Left colon (tissue), 2 donors: ENCODE measurements around the gene OXLD1. TPM values are rescaled to one million over a fixed set of nuclear protein-coding genes. Genes with fewer than 3 reads are reported as not detected.
A peak's percentile ranks its signal among the peaks of the same experiment; 100 is the strongest.
"Not testable (repeated sequence)": the region's sequence is repeated elsewhere in the genome, so short reads cannot be mapped to it uniquely, and the experiment has no call there.

Experiments
- ATAC-seq: fragments of 200-7000 bp; cut with Tn5 transposase; one replicate; pipeline ENCODE4 v1.9.1; 2020; ENCODE audit warnings: mild to moderate bottlenecking, moderate library complexity
- DNase-seq, 2 donors: peaks; one replicate each; pipeline ENCODE4 v3.0.0-alpha.2; 2020
- intact Hi-C, 2 donors: fragments of 100-400 bp; cut with DNase I in 1 of 2; cut with micrococcal nuclease in 1 of 2; formaldehyde crosslinking; loops; one replicate each; pipeline versions ENCODE4 v1.11.2 to v1.14.0; 2022; cut with DNase I, micrococcal nuclease
- microRNA-seq, 2 donors: library from miRNA; unstranded; fragments of <30 nt; microRNA quantifications; one replicate each; pipeline versions ENCODE4 v1.1.0 to v1.2.0, GENCODE V29; 2020
- total RNA-seq, 2 donors: library from RNA; stranded (reverse); fragmentation: NEBNext Ultra II Directional; extraction: Animal tissue kit (Norgen Biotek cat#: 25700); gene quantifications; one replicate each; pipeline ENCODE4 v1.2.1, GENCODE V29; 2021
- donor health status: DM: no; HTN: no; CAD: no.
- donor health status: DM: yes; HTN: yes; CAD: no.

Gene OXLD1
- total RNA-seq, 2 donors from 2014 or later: 24.6 to 36.6 TPM

DNA sequence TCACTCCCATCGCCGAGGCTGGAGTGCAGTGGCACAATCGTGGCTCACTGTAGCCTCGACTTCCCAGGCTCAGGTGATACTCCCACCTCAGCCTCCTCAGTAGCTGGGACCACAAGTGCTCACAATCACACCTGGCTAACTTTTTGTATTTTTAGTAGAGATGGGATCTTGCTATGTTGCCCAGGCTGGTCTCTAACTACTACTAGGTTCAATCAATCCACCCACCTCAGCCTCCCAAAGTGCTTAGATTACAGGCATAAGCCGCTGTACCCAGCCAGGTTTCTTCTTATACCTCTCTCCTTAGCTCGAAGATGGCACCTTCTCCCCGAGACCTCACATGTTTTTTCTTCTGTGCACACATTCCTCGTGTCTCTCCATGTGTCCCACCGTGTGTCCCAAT is 26.4 kb downstream of the OXLD1 start:
- no peak for DNase-seq
- intact Hi-C loops: no loop called here
- ATAC-seq: no peak

DNA sequence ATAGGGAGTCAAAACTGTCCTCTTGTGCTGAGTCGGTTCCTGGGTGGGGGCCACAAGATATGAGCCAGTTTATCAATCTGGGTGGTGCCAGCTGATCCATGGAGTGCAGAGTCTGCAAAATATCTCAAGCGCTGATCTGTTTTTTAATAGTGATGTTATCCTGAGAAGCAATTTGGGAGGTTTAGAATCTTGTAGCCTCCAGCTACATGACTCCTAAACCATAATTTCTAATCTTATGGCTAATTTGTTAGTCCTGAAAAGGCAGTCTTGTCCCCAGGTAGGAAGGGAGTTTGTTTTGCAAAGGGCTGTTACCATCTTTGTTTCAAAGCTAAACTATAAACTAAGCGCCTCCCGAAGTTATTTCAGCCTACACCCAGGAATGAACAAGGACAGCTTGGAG is 27.7 kb downstream of the OXLD1 start:
- intact Hi-C loops: no loop called here
- DNase-seq (no peak), ATAC-seq (no peak)

DNA sequence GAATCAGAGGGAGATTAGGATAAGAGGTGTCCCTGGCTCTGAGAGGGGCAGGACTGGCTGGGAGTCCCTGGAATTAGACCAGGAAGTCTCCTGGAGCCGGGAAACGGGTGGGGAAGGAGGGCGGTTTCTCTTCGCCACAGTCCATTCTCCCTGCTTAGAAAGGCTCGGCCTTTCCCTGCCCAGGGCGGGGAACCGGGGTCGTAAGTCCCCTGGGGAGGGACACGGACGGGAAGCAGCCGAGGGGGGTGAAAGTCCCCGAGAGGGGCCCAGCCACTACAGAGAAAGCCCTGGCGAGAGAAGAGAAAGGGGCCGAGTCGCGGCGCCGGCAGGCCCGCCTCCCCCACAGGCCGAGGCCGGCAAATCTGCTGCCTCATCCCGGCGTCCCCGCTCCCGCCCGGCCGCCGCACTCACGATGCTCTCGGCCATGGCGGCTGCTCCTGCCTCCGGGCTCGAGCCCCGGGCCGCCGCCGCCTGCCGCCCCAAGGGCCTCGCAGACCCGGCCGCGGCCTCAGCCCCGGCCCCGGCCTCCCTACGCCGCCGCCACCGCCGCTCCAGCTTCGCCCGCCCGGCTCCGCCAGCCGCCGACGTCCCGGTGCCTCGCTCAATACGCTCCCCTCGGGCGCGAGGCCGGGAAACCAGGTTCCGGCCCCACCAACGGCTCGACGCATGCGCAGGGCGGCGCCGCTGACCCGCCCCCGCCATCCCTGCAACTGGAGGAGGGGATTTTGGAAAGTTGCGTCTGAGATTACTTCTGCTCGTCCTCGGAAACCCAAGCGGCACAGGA is 29.7 kb downstream of the OXLD1 start, which contains the start of the genes NPLOC4 and TSPAN10:
TSS of gene NPLOC4 (minus strand) at position 608 of the 784 bp plus-strand sequence. CDS start at position 426, 182 bp downstream.
TSS of gene TSPAN10 (plus strand) at position 692 of the 784 bp plus-strand sequence. CDS start 5,217 bp downstream, outside the sequence.
- intact Hi-C loops: no loop called here
- ATAC-seq (peak; percentile 82), DNase-seq (peak; percentile 66 to 82)

DNA sequence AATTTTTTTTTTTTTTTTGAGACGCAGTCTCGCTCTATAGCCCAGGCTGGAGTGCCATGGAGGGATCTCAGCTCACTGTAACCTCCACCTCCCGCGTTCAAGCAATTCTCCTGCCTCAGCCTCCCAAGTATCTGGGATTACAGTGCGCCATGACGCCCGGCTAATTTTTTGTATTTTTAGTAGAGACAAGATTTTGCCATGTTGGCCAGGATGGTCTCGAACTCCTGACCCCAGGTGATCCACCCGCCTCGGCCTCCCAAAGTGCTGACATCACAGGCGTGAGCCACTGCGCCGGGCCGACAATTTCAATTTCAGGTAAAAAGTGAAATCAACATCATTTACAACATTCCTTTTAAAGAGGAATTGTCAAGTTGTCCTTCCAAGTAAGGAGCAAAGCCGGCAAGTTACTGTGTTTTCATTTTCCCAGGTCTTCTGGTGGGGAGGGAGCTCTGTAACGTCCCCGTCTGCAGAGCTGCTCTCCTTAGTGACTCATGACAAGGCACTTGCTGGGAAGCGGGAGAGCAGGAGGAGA is 30.4 kb downstream of the OXLD1 start:
- intact Hi-C loops: no loop called here
- DNase-seq: no peak
- ATAC-seq: peak; percentile 1

DNA sequence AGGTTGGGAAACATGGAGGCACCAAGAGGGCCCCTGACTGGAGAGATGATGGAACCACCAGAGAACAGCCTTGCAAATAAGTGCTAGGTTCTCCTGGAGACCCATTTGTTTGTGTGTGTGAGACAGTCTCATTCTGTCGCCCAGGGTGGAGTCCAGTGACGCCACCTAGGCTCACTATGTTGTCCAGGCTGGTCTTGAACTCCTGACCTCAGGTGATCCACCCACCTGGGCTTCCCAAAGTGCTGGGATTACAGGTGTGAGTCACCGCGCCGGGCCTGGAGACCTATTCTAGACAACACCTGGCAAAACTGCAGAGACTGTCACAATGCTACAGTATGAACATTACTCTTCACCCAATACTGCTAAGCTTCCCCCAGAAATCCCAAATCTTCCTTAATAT is 31.0 kb downstream of the OXLD1 start:
- ATAC-seq: peak; percentile 20
- DNase-seq: no peak
- intact Hi-C loops: no loop called here

DNA sequence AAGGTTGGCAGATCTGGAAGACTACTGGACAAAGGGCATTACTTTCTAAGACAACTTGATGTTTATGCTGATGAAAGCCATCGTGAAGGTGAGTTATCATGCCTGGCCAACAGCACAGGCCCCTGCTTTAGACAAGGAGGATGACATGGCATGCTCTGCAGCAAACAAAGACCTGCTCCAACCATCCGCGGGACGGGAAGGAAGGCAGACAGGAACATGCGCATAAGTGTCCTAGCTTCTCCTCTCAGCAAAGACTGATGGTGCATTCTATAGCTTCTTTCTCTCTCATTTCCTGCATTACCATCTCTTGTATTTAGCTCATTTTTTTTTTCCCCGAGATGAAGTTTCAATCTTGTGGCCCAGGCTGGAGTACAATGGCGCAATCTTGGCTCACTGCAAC is 34.9 kb downstream of the OXLD1 start:
- intact Hi-C loops: no loop called here
- DNase-seq (no peak), ATAC-seq (no peak)

DNA sequence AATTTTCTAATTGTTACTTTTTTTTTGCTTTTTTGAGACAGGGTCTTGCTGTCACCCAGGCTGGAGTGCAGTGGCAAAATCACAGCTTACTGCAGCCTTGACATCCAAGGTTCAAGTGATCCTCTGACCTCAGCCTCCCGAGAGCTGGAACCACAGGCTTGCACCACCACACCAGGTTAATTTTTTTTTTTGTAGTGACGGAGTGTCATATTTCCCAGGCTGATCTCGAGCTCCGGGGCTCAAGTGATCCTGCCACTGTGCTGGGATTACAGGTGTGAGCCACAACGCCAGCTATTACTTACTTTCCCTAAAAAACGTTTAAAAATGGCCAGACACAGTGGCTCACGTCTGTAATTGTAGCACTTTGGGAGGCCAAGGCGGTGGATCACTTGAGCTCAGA is 36.1 kb downstream of the OXLD1 start:
- DNase-seq: no peak
- intact Hi-C loops: no loop called here
- ATAC-seq: no peak

DNA sequence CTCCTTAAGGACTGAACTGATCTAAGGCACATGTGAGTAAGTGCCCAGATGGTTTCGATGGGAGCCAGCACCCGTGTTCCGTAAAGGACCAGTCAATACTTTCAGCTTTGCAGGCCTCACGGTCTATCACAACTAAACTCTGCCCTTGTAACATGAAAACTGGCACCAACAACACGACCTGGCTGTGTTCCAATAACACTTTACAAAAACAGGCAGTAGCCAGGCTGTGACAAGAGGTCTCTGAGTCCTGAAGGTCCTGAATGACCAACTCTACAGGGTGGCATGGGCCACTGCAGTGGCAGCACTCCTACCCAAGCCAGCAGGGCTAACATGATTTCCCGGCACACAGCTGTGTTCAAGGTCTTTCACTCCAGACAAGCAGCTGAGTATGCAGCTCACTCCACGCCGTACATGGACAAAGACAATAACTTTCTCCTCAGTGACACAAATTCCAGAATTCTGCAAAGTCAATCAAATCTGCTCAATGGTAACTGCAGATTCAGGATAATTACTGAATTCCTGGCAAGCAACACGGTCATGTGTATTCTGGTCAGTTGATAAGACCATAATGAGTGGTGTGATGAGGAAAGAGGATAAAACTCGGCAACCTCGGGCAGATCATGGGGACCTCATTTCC is 44.8 kb downstream of the OXLD1 start:
- ATAC-seq (no peak), DNase-seq (no peak)
- intact Hi-C loops: no loop called here

DNA sequence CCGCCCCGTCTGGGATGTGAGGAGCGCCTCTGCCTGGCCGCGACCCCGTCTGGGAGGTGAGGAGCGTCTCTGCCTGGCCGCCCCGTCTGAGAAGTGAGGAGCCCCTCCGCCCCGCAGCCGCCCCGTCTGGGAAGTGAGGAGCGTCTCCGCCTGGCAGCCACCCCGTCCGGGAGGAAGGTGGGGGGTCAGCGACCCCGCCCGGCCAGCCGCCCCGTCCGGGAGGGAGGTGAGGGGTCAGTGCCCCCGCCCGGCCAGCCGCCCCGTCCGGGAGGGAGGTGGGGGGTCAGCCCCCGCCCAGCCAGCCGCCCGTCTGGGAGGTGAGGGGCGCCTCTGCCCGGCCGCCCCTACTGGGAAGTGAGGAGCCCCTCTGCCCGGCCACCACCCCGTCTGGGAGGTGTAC is 48.1 kb downstream of the OXLD1 start:
- DNase-seq, intact Hi-C loops, ATAC-seq: not testable (repeated sequence)

DNA sequence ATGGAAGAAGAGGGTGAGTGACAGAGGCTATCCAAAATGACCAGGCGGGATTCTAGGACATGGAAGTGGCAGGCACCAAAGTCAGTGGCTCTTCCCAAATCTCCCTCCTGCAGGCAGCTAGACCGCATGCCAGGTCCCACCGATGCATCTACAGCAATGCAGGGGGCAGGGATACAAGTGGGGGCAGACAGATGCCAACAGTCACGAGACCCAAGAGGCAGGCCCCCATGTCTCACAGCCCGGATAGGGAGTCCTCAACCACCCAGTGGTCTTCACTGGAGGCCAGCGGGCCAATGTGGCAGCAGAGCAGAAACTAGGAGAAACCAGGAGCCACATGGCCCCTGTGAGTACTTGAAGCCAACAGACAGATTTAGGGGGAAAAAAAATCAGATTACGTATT is 49.5 kb downstream of the OXLD1 start:
- ATAC-seq (no peak), DNase-seq (no peak)
- intact Hi-C loops: no loop called here

DNA sequence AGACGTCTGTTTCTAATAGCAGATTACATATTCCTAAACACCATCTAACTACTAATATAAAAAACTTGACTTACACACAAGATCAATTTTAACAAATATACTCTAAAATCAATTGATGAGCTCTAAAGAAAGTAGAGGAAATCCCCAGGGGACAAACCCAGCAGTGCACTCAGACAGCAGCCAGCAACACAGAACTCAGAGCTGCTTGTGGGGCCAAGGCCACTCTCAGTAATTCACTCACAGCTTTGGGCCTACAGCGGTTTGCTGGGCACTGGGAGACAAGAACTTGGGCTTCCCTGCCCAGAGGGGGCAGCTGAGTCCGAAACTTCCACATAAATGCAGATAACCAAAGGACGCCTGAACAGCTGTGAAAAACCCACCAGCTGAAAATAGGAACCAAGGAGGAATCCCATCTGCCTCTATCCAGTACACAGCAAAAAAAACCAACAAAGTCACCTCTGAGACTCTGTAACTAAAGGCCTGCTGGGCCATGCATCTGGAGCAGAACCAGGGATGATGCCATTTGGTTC is 50.9 kb downstream of the OXLD1 start:
- ATAC-seq (no peak), DNase-seq (no peak)
- intact Hi-C loops: no loop called here

Small RNA genes within 50 kb of the gene (microRNA-seq; reads per million reads assigned to microRNA genes)
- 0.53 to 1.4 reads per million in 2 donors for gene MIR6786

Other genes with a start within 250 kb of the OXLD1 start
- gene ACTG1, start 153.8 kb downstream of the OXLD1 start, total RNA-seq: 1,000 to 10,000 TPM; 3,767 to 4,413 TPM
- gene FSCN2, start 138.2 kb downstream of the OXLD1 start, total RNA-seq: 1 to 10 TPM; 2.3 to 4.9 TPM
- gene FAAP100, start 114.3 kb downstream of the OXLD1 start, total RNA-seq: 10 to 100 TPM; 25.4 to 28.8 TPM
- gene NPLOC4, start 29.5 kb downstream of the OXLD1 start, total RNA-seq: 10 to 100 TPM; 86.2 to 88.4 TPM
- gene TSPAN10, start 29.4 kb downstream of the OXLD1 start, total RNA-seq: under 1 TPM; 0.18 to 0.22 TPM
- gene PDE6G, start 10.1 kb downstream of the OXLD1 start, total RNA-seq: under 1 TPM in 1 of 2 donors, not detected in 1; 0.34 TPM
- 10 to 100 TPM; 14.0 to 19.4 TPM for gene CCDC137, start 132 bp upstream of the OXLD1 start, total RNA-seq
- 10 to 100 TPM; 14.3 to 30.5 TPM for gene ARL16, start 17.2 kb upstream of the OXLD1 start, total RNA-seq
- gene HGS, start 17.4 kb upstream of the OXLD1 start, total RNA-seq: 100 to 1,000 TPM in 1 of 2 donors, 10 to 100 TPM in 1; 98.5 to 105 TPM
- gene MRPL12, start 36.8 kb upstream of the OXLD1 start, total RNA-seq: 100 to 1,000 TPM in 1 of 2 donors, 10 to 100 TPM in 1; 88.2 to 146 TPM
- 10 to 100 TPM; 52.5 to 76.2 TPM for gene SLC25A10, start 45.7 kb upstream of the OXLD1 start, total RNA-seq
- under 1 TPM; 0.14 to 0.67 TPM for gene GCGR, start 137.5 kb upstream of the OXLD1 start, total RNA-seq
- 10 to 100 TPM; 16.4 to 30.4 TPM for gene MCRIP1, start 166.7 kb upstream of the OXLD1 start, total RNA-seq
- not detected for gene PPP1R27, start 168.4 kb upstream of the OXLD1 start, total RNA-seq
- 100 to 1,000 TPM; 560 to 669 TPM for gene P4HB, start 193.9 kb upstream of the OXLD1 start, total RNA-seq
- 100 to 1,000 TPM; 447 to 500 TPM for gene ARHGDIA, start 204.7 kb upstream of the OXLD1 start, total RNA-seq
- 10 to 100 TPM; 43.9 to 69.8 TPM for gene ALYREF, start 225.0 kb upstream of the OXLD1 start, total RNA-seq
- 10 to 100 TPM; 83.6 to 88.6 TPM for gene ANAPC11, start 225.1 kb upstream of the OXLD1 start, total RNA-seq
- gene NPB, start 235.6 kb upstream of the OXLD1 start, total RNA-seq: under 1 TPM in 1 of 2 donors, not detected in 1; 0.11 TPM
- 10 to 100 TPM; 49.9 to 68.9 TPM for gene PCYT2, start 244.8 kb upstream of the OXLD1 start, total RNA-seq